A549 (cell line): Measurements from ENCODE around the gene TUBA4A. TPM values are rescaled to one million over a fixed set of nuclear protein-coding genes. Genes with fewer than 3 reads are reported as not detected.

Experiments used
- ATAC-seq, 2 experiments: fragments of 200-7000 bp in 1 of 2; fragments of >200 bp in 1 of 2; cut with Nextera tagmentation in 1 of 2; cut with Tn5 transposase in 1 of 2; 3 replicates each; pipeline versions ENCODE4 v1.8.0 to v1.9.1; 2018 to 2020; ENCODE audit warnings: mild to moderate bottlenecking in 1 of 2, moderate library complexity in 1 of 2
- CTCF ChIA-PET: fragments of 300-600 bp; sonication (Branson Sonifier 250); formaldehyde crosslinking; extraction: SDS; loops from one replicate; lab custom pipeline; 2021; ENCODE audit warnings: antibody characterized with exemption, inconsistent platforms; lab: Yijun Ruan, JAX
- POLR2A ChIA-PET: fragments of 350-600 bp; formaldehyde crosslinking; extraction: SDS; loops from one replicate; lab custom pipeline; 2021; ENCODE audit warnings: antibody characterized with exemption, inconsistent platforms; lab: Yijun Ruan, JAX
- DNase-seq, 2 experiments: peaks; one replicate each; pipeline versions ENCODE4 v3.0.0 to v3.0.0-alpha.2; 2011 to 2016; ENCODE audit warnings: low read depth in 1 of 2, low spot score in 1 of 2
- FAIRE-seq: peaks from 2 replicates; lab custom pipeline; 2011; peaks lifted over from hg19 to GRCh38; lab: Jason Lieb, UNC
- H3K27ac ChIP-seq, 2 experiments: fragments of >200 bp; sonication (Bioruptor Twin); formaldehyde crosslinking; 3 replicates each; pipeline ENCODE4 v1.5.1; 2016 to 2017
- H3K4me1 ChIP-seq: fragments of >200 bp; sonication (Bioruptor Twin); formaldehyde crosslinking; 3 replicates; pipeline ENCODE4 v1.6.1; 2016
- H3K4me2 ChIP-seq: fragments of >200 bp; sonication (Bioruptor Twin); formaldehyde crosslinking; 3 replicates; pipeline ENCODE4 v1.6.1; 2016
- H3K4me3 ChIP-seq: fragments of >200 bp; sonication (Bioruptor Twin); formaldehyde crosslinking; 3 replicates; pipeline ENCODE4 v1.5.1; 2016
- H3K9me3 ChIP-seq: fragments of >200 bp; sonication (Bioruptor Twin); formaldehyde crosslinking; 3 replicates; pipeline ENCODE4 v1.6.1; 2016
- CEBPB ChIP-seq, 2 experiments: fragments of >200 bp in 1 of 2; sonication (Bioruptor Twin) in 1 of 2; formaldehyde crosslinking in 1 of 2; IDR thresholded peaks; 2 replicates each; pipeline ENCODE4 v1.6.1; 2012 to 2016
- EHMT2 ChIP-seq: fragments of 200-600 bp; sonication (generic); IDR thresholded peaks from 2 replicates; pipeline ENCODE4 v1.6.1; 2016; ENCODE audit warnings: antibody characterized with exemption, low read depth, mild to moderate bottlenecking, moderate library complexity
- FOSB ChIP-seq: fragments of 250-450 bp; sonication (Bioruptor Pico); IDR thresholded peaks from 2 replicates; pipeline ENCODE4 v1.5.0; 2020; ENCODE audit warnings: mild to moderate bottlenecking, moderate library complexity
- FOXS1 ChIP-seq: fragments of 250-450 bp; sonication (Bioruptor Pico); IDR thresholded peaks from 2 replicates; pipeline ENCODE4 v1.5.0; 2020; ENCODE audit warnings: mild to moderate bottlenecking, moderate library complexity
- GATA3 ChIP-seq: IDR thresholded peaks from 2 replicates; pipeline ENCODE4 v1.6.1; 2012; ENCODE audit warnings: borderline replicate concordance
- JUN ChIP-seq, 2 experiments: fragments of >200 bp; sonication (Bioruptor Twin); formaldehyde crosslinking; IDR thresholded peaks; 2 replicates in 1 of 2; 3 replicates in 1 of 2; pipeline ENCODE4 v1.6.1; 2016 to 2017
- KDM5A ChIP-seq: fragments of 200-600 bp; sonication (generic); IDR thresholded peaks from 2 replicates; pipeline ENCODE4 v1.6.1; 2016; ENCODE audit warnings: antibody characterized with exemption, mild to moderate bottlenecking
- MAFK ChIP-seq: fragments of 450-650 bp; IDR thresholded peaks from 2 replicates; pipeline ENCODE4 v1.6.1; 2014; ENCODE audit not compliant: partially characterized antibody
- MAZ ChIP-seq: fragments of 150-350 bp; IDR thresholded peaks from 2 replicates; pipeline ENCODE4 v1.6.1; 2014; ENCODE audit warnings: antibody characterized with exemption, low read depth, low read length, borderline replicate concordance
- NPAS2 ChIP-seq: fragments of 250-450 bp; sonication (Bioruptor Pico); IDR thresholded peaks from 2 replicates; pipeline ENCODE4 v1.8.0; 2022; ENCODE audit warnings: mild to moderate bottlenecking, moderate library complexity, borderline replicate concordance
- PHF8 ChIP-seq: fragments of 200-600 bp; sonication (generic); IDR thresholded peaks from 2 replicates; pipeline ENCODE4 v1.6.1; 2016; ENCODE audit warnings: low read depth, mild to moderate bottlenecking, antibody characterized with exemption, moderate library complexity, borderline replicate concordance
- RNF2 ChIP-seq: fragments of 200-600 bp; sonication (generic); IDR thresholded peaks from 2 replicates; pipeline ENCODE4 v1.6.1; 2016; ENCODE audit warnings: low read depth, mild to moderate bottlenecking, antibody characterized with exemption, moderate library complexity, borderline replicate concordance
- ZFP36 ChIP-seq: fragments of 450-650 bp; IDR thresholded peaks from 2 replicates; pipeline ENCODE4 v1.6.1; 2014; ENCODE audit warnings: borderline replicate concordance; ENCODE audit not compliant: partially characterized antibody
- WGBS: methylation state at CpG from one replicate; pipeline ENCODE4 v1.1.6; 2017; ENCODE audit errors: missing lambda C conversion rate; 5-methylcytosine and 5-hydroxymethylcytosine counted together
- polyA plus RNA-seq, 4 experiments: library from polyadenylated mRNA; depleted of rRNA in 3 of 4; stranded (reverse); fragments of >200 nt; fragmentation: RNase III in 1 of 4; extraction: RNeasy Plus Mini Kit Qiagen cat#74134 plus additional on column Dnase treatment in 1 of 4; gene quantifications; 2 replicates in 3 of 4; 3 replicates in 1 of 4; pipeline ENCODE4 v1.2.3, GENCODE V29; 2011 to 2017
- TF ChIP-seq, protein P1 (sequence below): fragments of 200-600 bp; sonication (generic); IDR thresholded peaks from 2 replicates; pipeline ENCODE4 v1.6.1; 2016; ENCODE audit warnings: antibody characterized with exemption, mild to moderate bottlenecking, moderate library complexity
- TF ChIP-seq, protein P2 (sequence below): fragments of >200 bp; sonication (Bioruptor Twin); formaldehyde crosslinking; IDR thresholded peaks from 3 replicates; pipeline ENCODE4 v1.5.1; 2016
- TF ChIP-seq, protein P3 (sequence below): IDR thresholded peaks from 2 replicates; pipeline ENCODE4 v1.6.1; 2012
- TF ChIP-seq, protein P4 (sequence below): IDR thresholded peaks from 2 replicates; pipeline ENCODE4 v1.6.1; 2012

TUBA4A gene
- polyA plus RNA-seq, 2 of the 4 experiments (the other 2 are of a cell fraction), result 222 to 450 TPM

DNA sequence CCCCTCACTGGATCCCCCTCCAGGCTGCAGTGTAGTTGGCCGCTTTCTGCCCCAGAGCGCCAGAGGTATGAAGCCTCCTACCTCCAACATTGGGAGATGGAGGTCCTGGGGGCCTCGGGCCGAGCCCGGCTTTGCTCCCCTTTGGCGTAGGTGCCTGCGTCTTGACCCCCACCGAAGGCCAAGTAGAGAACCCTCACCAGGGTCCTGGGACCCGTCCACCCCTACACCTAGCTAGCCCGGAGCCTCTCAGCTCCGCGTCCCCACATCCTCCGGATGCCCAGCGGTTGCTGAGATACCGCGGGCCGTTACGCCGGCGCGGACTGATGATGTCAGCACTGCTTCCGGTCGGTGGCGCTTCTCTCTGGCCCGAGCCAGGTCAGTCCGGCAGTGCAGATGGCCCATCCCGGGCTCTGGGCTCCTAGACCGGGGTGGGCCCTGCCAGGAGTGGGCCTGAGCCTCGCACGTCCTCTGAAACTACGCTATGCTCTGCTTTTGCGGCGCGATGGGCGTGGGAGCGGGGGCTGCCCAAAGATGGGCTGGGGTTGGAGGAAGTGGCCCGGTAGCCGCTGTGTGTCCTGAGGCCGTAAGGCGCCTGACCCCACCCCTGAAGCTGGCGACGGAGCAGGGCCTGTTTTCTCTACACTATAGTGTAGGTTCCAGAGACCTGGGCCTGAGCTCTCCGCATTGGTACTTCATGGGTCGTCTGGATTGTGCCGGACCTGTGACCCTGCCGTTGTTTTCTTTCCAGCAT, 8.4 kb downstream of the TUBA4A start, which contains the start of the genes GLB1L and STK16 (continued):
- TF ChIP-seq, protein P1, sequence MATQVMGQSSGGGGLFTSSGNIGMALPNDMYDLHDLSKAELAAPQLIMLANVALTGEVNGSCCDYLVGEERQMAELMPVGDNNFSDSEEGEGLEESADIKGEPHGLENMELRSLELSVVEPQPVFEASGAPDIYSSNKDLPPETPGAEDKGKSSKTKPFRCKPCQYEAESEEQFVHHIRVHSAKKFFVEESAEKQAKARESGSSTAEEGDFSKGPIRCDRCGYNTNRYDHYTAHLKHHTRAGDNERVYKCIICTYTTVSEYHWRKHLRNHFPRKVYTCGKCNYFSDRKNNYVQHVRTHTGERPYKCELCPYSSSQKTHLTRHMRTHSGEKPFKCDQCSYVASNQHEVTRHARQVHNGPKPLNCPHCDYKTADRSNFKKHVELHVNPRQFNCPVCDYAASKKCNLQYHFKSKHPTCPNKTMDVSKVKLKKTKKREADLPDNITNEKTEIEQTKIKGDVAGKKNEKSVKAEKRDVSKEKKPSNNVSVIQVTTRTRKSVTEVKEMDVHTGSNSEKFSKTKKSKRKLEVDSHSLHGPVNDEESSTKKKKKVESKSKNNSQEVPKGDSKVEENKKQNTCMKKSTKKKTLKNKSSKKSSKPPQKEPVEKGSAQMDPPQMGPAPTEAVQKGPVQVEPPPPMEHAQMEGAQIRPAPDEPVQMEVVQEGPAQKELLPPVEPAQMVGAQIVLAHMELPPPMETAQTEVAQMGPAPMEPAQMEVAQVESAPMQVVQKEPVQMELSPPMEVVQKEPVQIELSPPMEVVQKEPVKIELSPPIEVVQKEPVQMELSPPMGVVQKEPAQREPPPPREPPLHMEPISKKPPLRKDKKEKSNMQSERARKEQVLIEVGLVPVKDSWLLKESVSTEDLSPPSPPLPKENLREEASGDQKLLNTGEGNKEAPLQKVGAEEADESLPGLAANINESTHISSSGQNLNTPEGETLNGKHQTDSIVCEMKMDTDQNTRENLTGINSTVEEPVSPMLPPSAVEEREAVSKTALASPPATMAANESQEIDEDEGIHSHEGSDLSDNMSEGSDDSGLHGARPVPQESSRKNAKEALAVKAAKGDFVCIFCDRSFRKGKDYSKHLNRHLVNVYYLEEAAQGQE, result peak; percentile 23; the same call in 1 of the 2 replicates
- peak; percentile 81 for TF ChIP-seq MAFK
- peak; percentile 81 for TF ChIP-seq PHF8
- TF ChIP-seq FOXS1 (CRISPR knock-in tag), result no peak
- TF ChIP-seq KDM5A, result peak; percentile 75
- TF ChIP-seq, protein P2, sequence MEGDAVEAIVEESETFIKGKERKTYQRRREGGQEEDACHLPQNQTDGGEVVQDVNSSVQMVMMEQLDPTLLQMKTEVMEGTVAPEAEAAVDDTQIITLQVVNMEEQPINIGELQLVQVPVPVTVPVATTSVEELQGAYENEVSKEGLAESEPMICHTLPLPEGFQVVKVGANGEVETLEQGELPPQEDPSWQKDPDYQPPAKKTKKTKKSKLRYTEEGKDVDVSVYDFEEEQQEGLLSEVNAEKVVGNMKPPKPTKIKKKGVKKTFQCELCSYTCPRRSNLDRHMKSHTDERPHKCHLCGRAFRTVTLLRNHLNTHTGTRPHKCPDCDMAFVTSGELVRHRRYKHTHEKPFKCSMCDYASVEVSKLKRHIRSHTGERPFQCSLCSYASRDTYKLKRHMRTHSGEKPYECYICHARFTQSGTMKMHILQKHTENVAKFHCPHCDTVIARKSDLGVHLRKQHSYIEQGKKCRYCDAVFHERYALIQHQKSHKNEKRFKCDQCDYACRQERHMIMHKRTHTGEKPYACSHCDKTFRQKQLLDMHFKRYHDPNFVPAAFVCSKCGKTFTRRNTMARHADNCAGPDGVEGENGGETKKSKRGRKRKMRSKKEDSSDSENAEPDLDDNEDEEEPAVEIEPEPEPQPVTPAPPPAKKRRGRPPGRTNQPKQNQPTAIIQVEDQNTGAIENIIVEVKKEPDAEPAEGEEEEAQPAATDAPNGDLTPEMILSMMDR, result no peak
- TF ChIP-seq EHMT2, result no peak
- TF ChIP-seq, protein P3, sequence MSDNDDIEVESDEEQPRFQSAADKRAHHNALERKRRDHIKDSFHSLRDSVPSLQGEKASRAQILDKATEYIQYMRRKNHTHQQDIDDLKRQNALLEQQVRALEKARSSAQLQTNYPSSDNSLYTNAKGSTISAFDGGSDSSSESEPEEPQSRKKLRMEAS, result peak; percentile 67; the same call in 1 of the 2 replicates
- TF ChIP-seq GATA3, result no peak
- TF ChIP-seq CEBPB (IDR thresholded peaks at IDR 0.05), result no peak
- no peak for TF ChIP-seq NPAS2 (CRISPR knock-in tag)
- TF ChIP-seq JUN (IDR thresholded peaks at IDR 0.05), result peak; percentile 23 to 89; a peak in 3 of 5 replicates
- TF ChIP-seq RNF2, result no peak
- TF ChIP-seq MAZ, result no peak
- TF ChIP-seq, all 56 proteins: peak for 11

DNA sequence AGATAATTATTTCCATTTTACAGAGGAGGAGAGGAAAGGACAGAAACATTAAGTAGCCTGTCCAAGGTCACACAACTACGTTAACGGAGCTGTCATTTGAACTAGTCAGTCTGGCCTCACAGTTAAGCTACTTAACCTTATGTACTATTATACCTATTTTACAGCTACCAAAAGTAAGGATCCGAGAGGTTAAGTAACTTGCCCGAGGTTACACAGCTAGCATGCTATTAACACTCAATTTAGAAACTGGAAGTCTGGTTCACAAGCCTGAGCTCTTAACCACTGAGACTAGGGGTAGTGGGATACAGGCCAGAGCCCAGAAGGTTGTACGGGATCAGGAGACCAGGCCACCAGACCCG, 8.9 kb downstream of the TUBA4A start:
- WGBS, result 28% methylated on average over 6 of the region's 6 CpGs
- TF ChIP-seq, protein P4, sequence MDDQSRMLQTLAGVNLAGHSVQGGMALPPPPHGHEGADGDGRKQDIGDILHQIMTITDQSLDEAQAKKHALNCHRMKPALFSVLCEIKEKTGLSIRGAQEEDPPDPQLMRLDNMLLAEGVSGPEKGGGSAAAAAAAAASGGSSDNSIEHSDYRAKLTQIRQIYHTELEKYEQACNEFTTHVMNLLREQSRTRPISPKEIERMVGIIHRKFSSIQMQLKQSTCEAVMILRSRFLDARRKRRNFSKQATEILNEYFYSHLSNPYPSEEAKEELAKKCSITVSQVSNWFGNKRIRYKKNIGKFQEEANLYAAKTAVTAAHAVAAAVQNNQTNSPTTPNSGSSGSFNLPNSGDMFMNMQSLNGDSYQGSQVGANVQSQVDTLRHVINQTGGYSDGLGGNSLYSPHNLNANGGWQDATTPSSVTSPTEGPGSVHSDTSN, result no peak
- no peak for TF ChIP-seq FOSB
- TF ChIP-seq ZFP36, result peak; percentile 60
- ChIA-PET POLR2A (interaction anchor here (0.7 to 1.9 kb wide), 11 partner anchors 9 to 143 kb away, joined by 3 to 14 read pairs (median 6); partner anchors contain the start of genes ABCB6, ANKZF1, ATG9A and DNAJB2), CTCF (interaction anchor here (0.9 to 3.4 kb wide), 14 partner anchors 8 to 347 kb away, joined by 3 to 34 read pairs (median 4); partner anchors contain the start of gene DNAJB2)
- DNase-seq (no peak), FAIRE-seq (no peak), ATAC-seq (no peak)
- Histone ChIP-seq H3K4me3 (peak overlapping the region; percentile 78), H3K4me1 (peaks cover 45% of the 10 kb centered on the region), H3K9me3 (no peaks in the 10 kb centered on the region), H3K27ac (peak overlapping the region; percentile 90 to 96), H3K4me2 (peak overlapping the region; percentile 90)
